ENCODE results near the gene R3HDM4. TPM values are rescaled to one million over a fixed set of nuclear protein-coding genes. Genes with fewer than 3 reads are reported as not detected.
A peak's percentile ranks its signal among the peaks of the same experiment; 100 is the strongest.

The R3HDM4 gene
- total and polyA plus RNA-seq, 9 of the 15 experiments (the other 6 are each of a cell fraction or from before 2014, with no cell fraction given): 3.2 to 154 (median 59.0) TPM

DNA sequence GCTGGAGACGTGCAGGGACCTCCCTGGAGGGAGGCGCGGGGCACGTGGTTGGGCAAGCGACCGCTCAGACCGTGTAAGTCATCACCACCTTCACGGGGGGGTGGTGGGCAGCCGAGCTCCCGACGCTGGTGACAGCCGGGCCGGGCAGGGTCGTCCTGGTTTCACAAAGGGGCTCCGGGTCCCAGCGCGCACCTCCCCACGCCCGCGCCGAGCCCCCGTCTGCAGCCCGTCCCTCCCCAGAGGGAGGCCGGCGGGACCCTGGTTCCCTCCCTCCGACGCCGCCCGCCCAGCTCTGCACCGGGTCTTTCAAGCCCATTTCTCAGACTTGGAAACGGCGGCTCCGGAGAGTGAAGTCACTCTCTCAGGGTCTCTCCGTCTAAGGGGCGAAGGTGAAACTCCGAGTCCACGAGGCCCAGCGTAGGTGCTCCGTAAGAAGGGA, 12.1 kb upstream of the R3HDM4 start (continued):
- TF ChIP-seq NCOR1 (IDR thresholded peaks at IDR 0.05) (no peak), NFE2 (IDR thresholded peaks at IDR 0.05; ENCODE audit: low read depth) (no peak), RUNX1 (IDR thresholded peaks at IDR 0.05; ENCODE audit: low read depth) (no peak), ZNF384 (IDR thresholded peaks at IDR 0.05; ENCODE audit: low read depth, low read length) (no peak), CC2D1A (IDR thresholded peaks at IDR 0.05) (no peak), CSDE1 (IDR thresholded peaks at IDR 0.05) (no peak), CBFB (CRISPR knock-in tag; IDR thresholded peaks at IDR 0.05) (0 out of 2 replicates have a peak, but pooled peaks have one; percentile 55), ZKSCAN8 (CRISPR knock-in tag; IDR thresholded peaks at IDR 0.05) (no peak), HMG20A (CRISPR knock-in tag; conservative IDR thresholded peaks at IDR 0.05) (no peak), ZNF584 (CRISPR knock-in tag; IDR thresholded peaks at IDR 0.05; ENCODE audit: low read depth) (no peak), ZNF3 (CRISPR knock-in tag; IDR thresholded peaks at IDR 0.05) (no peak), HIVEP1 (CRISPR knock-in tag; IDR thresholded peaks at IDR 0.05) (no peak), TCF7L2 (IDR thresholded peaks at IDR 0.05; ENCODE audit: low read depth, low read length) (no peak), CBX1 (IDR thresholded peaks at IDR 0.05; ENCODE audit: low read depth) (peak; percentile 62), CCNT2 (IDR thresholded peaks at IDR 0.05; ENCODE audit: borderline replicate concordance, extremely low read depth, insufficient read length, low read depth, low read length) (peak; percentile 25), CBFA2T3 (IDR thresholded peaks at IDR 0.05) (no peak), SAFB (IDR thresholded peaks at IDR 0.05; ENCODE audit: borderline replicate concordance, low read depth, low read length) (no peak), BACH1 (tag; IDR thresholded peaks at IDR 0.05) (no peak), BCOR (IDR thresholded peaks at IDR 0.05) (peak; percentile 95)
- TF ChIP-seq, protein P1, sequence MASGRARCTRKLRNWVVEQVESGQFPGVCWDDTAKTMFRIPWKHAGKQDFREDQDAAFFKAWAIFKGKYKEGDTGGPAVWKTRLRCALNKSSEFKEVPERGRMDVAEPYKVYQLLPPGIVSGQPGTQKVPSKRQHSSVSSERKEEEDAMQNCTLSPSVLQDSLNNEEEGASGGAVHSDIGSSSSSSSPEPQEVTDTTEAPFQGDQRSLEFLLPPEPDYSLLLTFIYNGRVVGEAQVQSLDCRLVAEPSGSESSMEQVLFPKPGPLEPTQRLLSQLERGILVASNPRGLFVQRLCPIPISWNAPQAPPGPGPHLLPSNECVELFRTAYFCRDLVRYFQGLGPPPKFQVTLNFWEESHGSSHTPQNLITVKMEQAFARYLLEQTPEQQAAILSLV (tag; IDR thresholded peaks at IDR 0.05): no peak
- TF ChIP-seq, protein P2, sequence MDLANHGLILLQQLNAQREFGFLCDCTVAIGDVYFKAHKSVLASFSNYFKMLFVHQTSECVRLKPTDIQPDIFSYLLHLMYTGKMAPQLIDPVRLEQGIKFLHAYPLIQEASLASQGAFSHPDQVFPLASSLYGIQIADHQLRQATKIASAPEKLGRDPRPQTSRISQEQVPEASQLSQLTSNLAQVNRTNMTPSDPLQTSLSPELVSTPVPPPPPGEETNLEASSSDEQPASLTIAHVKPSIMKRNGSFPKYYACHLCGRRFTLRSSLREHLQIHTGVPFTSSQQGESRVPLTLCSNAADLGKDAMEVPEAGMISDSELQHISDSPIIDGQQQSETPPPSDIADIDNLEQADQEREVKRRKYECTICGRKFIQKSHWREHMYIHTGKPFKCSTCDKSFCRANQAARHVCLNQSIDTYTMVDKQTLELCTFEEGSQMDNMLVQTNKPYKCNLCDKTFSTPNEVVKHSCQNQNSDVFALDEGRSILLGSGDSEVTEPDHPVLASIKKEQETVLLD (IDR thresholded peaks at IDR 0.05): 0 out of 2 replicates have a peak, but pooled peaks have one; percentile 44
- TF ChIP-seq, protein P3, sequence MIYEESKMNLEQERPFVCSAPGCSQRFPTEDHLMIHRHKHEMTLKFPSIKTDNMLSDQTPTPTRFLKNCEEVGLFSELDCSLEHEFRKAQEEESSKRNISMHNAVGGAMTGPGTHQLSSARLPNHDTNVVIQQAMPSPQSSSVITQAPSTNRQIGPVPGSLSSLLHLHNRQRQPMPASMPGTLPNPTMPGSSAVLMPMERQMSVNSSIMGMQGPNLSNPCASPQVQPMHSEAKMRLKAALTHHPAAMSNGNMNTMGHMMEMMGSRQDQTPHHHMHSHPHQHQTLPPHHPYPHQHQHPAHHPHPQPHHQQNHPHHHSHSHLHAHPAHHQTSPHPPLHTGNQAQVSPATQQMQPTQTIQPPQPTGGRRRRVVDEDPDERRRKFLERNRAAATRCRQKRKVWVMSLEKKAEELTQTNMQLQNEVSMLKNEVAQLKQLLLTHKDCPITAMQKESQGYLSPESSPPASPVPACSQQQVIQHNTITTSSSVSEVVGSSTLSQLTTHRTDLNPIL (CRISPR knock-in tag; IDR thresholded peaks at IDR 0.05): no peak
- TF ChIP-seq, protein P4, sequence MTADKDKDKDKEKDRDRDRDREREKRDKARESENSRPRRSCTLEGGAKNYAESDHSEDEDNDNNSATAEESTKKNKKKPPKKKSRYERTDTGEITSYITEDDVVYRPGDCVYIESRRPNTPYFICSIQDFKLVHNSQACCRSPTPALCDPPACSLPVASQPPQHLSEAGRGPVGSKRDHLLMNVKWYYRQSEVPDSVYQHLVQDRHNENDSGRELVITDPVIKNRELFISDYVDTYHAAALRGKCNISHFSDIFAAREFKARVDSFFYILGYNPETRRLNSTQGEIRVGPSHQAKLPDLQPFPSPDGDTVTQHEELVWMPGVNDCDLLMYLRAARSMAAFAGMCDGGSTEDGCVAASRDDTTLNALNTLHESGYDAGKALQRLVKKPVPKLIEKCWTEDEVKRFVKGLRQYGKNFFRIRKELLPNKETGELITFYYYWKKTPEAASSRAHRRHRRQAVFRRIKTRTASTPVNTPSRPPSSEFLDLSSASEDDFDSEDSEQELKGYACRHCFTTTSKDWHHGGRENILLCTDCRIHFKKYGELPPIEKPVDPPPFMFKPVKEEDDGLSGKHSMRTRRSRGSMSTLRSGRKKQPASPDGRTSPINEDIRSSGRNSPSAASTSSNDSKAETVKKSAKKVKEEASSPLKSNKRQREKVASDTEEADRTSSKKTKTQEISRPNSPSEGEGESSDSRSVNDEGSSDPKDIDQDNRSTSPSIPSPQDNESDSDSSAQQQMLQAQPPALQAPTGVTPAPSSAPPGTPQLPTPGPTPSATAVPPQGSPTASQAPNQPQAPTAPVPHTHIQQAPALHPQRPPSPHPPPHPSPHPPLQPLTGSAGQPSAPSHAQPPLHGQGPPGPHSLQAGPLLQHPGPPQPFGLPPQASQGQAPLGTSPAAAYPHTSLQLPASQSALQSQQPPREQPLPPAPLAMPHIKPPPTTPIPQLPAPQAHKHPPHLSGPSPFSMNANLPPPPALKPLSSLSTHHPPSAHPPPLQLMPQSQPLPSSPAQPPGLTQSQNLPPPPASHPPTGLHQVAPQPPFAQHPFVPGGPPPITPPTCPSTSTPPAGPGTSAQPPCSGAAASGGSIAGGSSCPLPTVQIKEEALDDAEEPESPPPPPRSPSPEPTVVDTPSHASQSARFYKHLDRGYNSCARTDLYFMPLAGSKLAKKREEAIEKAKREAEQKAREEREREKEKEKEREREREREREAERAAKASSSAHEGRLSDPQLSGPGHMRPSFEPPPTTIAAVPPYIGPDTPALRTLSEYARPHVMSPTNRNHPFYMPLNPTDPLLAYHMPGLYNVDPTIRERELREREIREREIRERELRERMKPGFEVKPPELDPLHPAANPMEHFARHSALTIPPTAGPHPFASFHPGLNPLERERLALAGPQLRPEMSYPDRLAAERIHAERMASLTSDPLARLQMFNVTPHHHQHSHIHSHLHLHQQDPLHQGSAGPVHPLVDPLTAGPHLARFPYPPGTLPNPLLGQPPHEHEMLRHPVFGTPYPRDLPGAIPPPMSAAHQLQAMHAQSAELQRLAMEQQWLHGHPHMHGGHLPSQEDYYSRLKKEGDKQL (CRISPR knock-in tag; IDR thresholded peaks at IDR 0.05; ENCODE audit: borderline replicate concordance): no peak

All from K562 (cell line).